ENCODE results near the gene ADGRG6.

The ADGRG6 gene

DNA sequence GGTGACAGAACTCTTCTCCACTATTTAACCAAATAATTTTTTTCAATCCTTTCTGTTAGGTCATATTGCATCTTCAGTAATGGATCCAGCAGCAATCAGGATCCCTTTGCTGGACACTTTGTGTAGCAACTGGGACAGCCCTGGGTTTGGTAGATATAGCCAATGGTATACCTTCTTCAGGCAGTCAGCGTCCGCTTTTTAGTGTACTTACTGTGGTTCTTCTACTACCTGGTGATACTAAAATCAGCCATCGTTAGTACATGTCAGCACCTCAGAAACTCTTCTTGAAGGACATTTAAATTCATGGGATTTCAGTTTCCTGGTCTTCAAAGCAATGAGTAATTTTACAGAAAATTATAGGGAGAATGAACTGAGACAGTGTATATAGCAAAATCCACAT lies 93.5 kb downstream of the ADGRG6 start:
- TF ChIP-seq, protein P1, sequence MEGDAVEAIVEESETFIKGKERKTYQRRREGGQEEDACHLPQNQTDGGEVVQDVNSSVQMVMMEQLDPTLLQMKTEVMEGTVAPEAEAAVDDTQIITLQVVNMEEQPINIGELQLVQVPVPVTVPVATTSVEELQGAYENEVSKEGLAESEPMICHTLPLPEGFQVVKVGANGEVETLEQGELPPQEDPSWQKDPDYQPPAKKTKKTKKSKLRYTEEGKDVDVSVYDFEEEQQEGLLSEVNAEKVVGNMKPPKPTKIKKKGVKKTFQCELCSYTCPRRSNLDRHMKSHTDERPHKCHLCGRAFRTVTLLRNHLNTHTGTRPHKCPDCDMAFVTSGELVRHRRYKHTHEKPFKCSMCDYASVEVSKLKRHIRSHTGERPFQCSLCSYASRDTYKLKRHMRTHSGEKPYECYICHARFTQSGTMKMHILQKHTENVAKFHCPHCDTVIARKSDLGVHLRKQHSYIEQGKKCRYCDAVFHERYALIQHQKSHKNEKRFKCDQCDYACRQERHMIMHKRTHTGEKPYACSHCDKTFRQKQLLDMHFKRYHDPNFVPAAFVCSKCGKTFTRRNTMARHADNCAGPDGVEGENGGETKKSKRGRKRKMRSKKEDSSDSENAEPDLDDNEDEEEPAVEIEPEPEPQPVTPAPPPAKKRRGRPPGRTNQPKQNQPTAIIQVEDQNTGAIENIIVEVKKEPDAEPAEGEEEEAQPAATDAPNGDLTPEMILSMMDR (IDR thresholded peaks at IDR 0.05) = no peak
- Mint-ChIP-seq H3K27ac (no peak overlapping the region), H3K27me3 (ENCODE audit: low read depth, poor library complexity) (no peaks in the 10 kb centered on the region), H3K4me1 (no peaks in the 10 kb centered on the region), H3K4me3 (no peak overlapping the region), H3K36me3 (ENCODE audit: low read depth) (no peaks in the 10 kb centered on the region), H3K9me3 (no peaks in the 10 kb centered on the region)
- no peak for DNase-seq

DNA sequence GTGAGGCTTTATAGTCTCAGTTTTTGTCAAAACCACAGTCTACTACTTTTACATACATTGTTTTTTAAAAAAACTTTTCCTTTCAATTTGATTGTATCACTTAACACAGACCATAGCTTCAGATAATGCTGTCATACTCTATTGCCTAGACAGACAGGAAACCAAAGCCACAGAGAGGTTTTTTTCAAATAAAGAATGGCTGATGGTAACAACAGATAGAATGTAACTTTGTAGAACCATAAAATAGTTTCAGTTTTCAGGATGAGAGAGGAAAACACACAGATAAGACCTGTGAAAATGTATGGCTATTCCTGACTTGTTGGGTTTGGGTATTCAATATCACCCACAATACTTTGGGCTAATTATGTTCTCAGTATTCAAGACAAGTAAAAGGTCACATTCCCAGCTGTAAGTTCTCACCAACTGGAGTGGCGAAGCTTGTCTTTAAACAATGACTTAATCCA lies 94.0 kb downstream of the ADGRG6 start:
- Mint-ChIP-seq H3K27me3 (ENCODE audit: low read depth, poor library complexity) (no peaks in the 10 kb centered on the region), H3K36me3 (ENCODE audit: low read depth) (no peaks in the 10 kb centered on the region), H3K4me1 (no peaks in the 10 kb centered on the region), H3K4me3 (no peak overlapping the region), H3K9me3 (no peaks in the 10 kb centered on the region), H3K27ac (no peak overlapping the region)
- TF ChIP-seq, protein P1 (IDR thresholded peaks at IDR 0.05) = no peak
- no peak for DNase-seq

DNA sequence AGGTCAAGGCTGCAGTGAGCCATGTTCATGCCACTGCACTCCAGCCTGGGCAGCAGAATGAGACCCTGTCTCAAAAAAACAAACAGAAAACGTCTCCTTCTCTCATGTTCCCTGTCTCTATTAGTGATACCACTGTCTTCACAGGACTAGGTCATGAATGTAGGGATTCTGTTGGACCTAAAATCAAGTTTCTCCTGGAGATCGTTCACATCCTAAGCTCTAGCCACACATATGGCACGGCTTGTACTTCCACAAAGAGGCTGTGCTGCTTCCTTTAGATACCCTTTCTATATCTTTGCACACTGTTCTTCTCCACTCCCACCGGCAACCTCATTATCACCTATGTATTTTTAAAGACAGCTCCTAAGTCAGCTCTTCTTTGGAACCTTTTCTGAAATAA lies 96.5 kb downstream of the ADGRG6 start:
- TF ChIP-seq, protein P1 (IDR thresholded peaks at IDR 0.05) = no peak
- no peak for DNase-seq
- no peak overlapping the region for H3K4me3 Mint-ChIP-seq
- H3K4me1 Mint-ChIP-seq = no peaks in the 10 kb centered on the region
- H3K27ac Mint-ChIP-seq = no peak overlapping the region
- no peaks in the 10 kb centered on the region for H3K27me3 Mint-ChIP-seq (ENCODE audit: low read depth, poor library complexity)
- no peaks in the 10 kb centered on the region for H3K9me3 Mint-ChIP-seq
- no peaks in the 10 kb centered on the region for H3K36me3 Mint-ChIP-seq (ENCODE audit: low read depth)

DNA sequence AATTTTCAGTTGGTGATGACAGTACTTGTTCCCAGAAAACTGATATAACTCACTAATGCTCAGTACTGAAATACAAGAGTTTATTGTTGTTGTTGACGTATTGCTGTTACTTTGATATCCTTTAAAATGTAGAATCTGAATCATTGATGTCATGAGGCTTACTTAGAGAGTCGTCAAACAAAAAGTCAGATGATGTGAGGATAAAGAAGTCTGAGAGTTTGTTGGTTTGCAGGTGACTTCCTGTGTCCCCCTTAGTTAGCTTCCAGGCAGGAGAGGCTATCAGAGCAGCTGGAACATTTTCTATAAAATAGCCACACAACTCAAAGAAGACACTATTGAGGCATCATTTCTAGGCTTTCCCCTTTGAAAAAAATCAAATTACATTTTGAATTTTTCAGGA lies 97.9 kb downstream of the ADGRG6 start:
- Mint-ChIP-seq H3K9me3 (no peaks in the 10 kb centered on the region), H3K4me1 (no peaks in the 10 kb centered on the region), H3K36me3 (ENCODE audit: low read depth) (no peaks in the 10 kb centered on the region), H3K27ac (no peak overlapping the region), H3K4me3 (no peak overlapping the region), H3K27me3 (ENCODE audit: low read depth, poor library complexity) (peaks cover 4% of the 10 kb centered on the region)
- no peak for DNase-seq
- TF ChIP-seq, protein P1 (IDR thresholded peaks at IDR 0.05) = no peak

DNA sequence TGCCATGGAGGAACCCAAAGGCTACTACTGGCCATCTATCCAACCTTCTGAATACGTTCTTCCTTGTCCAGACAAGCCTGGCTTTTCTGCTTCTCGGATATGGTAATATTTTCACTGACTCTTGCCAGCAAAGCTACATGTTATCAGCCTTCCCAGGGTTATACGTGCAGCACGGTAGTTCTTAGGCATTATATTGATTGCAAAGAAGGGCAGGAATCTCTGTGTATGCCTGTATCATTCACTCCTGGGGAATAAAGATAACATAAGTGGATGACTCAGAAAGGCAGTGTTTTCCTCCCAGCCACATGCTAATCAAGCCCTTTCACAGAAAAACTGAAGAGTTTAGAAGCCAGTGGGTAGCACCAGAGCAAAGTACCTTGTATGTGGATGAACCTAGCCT lies 98.7 kb downstream of the ADGRG6 start:
- TF ChIP-seq, protein P1 (IDR thresholded peaks at IDR 0.05) = no peak
- Mint-ChIP-seq H3K4me3 (no peak overlapping the region), H3K27ac (no peak overlapping the region), H3K9me3 (no peaks in the 10 kb centered on the region), H3K4me1 (no peaks in the 10 kb centered on the region), H3K36me3 (ENCODE audit: low read depth) (no peaks in the 10 kb centered on the region), H3K27me3 (ENCODE audit: low read depth, poor library complexity) (peaks cover 4% of the 10 kb centered on the region)
- DNase-seq = no peak

DNA sequence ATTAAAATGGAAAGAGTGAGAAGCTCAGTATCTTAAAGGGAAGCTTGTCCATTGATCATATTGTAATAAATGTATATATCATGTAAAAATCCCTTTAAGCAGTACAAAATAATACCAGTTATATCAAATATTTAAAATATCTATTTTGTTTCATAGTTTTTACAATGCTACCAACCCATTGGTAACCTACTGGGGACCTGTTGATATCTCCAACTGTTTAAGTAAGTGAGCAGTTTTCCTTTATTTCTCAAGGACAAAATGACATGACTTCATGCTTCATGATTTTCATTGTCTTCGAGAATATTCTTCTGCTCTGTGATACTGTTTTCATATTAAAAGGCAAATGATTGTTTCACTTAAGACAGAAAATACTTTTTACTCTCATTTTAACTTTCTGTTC lies 100.0 kb downstream of the ADGRG6 start:
- no peaks in the 10 kb centered on the region for H3K4me1 Mint-ChIP-seq

More for the DNA sequence above, 100.0 kb downstream of the ADGRG6 start:
- Mint-ChIP-seq H3K27me3 (ENCODE audit: low read depth, poor library complexity) (peaks cover 4% of the 10 kb centered on the region), H3K9me3 (no peaks in the 10 kb centered on the region), H3K4me3 (no peak overlapping the region), H3K27ac (no peak overlapping the region), H3K36me3 (ENCODE audit: low read depth) (no peaks in the 10 kb centered on the region)
- TF ChIP-seq, protein P1 (IDR thresholded peaks at IDR 0.05) = no peak
- no peak for DNase-seq
